C1 segment of cervical spinal cord (tissue), 14 donors: ENCODE data around the gene BEND7.
"Not testable (repeated sequence)": the region's sequence is repeated elsewhere in the genome, so short reads cannot be mapped to it uniquely, and the experiment has no call there.

ENCODE experiments used
- DNase-seq, 14 donors: peaks; one replicate each; lab custom pipeline; 2025; lab: John Stamatoyannopoulos, UW

Gene BEND7

DNA sequence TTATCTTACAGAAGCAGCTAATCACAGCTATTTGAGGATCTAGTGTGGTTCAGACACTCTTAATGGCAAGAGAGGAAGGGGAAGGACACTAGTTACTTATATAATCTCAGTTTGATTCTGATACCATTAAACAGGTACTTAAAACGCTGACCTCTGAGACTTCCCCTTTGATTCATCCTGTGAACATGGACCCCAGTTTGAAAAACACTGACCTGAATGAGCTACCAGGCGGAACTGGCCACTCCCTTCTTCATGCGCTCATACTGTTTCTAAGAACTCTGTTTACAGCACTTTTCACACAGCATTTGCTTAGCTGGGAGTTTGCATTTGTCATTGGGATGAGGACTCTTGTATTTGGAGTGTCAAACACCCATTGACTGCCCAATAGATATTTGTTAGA is 45.7 kb downstream of the BEND7 start:
- DNase-seq: no peak

DNA sequence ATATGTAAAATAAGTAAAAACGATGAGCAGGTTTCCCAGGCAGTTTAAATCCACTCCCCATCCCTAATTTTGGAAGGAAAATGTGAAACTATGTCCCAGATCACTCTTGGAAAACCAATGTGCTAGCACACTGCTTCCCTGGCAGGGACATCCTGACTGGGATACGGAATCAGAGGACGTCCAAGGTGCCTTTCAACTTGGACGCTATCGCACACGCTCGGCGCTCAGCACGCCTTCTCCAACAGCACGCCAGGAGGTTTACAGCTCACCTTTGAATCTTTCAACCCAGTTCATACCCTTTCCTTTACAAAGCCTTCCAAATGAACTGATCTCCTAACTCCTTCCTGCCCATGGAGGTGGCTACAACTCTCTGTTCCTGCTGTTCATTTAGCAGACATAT is 47.1 kb downstream of the BEND7 start:
- DNase-seq: no peak

DNA sequence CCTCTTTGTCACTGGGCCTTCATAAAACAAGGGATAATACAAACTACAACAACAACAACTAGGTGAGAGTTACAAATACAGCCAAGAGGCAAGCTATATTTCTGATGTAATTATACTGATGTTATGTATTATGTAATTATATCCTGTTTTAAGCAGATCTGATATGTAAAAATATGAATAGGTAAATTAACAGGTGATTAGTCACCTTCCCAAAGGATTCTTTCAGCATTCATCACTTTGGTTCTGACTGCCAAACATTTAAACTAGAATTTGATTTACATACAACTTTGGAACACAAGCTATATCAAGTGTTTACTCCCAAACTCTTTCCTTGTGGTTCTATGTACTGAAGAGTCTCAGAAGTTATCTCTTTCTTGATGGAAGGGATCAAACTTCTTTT is 53.7 kb downstream of the BEND7 start:
- DNase-seq: no peak

DNA sequence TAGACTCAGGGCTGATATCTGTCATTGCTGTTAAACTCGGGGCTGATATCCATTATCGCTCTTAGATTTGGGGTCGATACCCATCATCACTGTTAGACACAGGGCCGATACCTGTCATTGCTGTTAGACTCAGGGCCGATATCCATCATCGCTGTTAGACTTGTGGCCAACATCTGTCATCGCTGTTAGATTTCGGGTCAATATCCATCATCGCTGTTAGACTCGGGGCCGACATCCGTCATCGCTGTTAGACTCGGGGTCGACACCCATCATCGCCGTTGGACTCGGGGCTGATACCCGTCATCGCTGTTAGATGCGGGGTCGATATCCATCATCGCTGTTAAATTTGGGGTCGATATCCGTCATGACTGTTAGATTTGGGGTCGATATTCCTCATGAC is 54.8 kb downstream of the BEND7 start:
- no peak for DNase-seq

DNA sequence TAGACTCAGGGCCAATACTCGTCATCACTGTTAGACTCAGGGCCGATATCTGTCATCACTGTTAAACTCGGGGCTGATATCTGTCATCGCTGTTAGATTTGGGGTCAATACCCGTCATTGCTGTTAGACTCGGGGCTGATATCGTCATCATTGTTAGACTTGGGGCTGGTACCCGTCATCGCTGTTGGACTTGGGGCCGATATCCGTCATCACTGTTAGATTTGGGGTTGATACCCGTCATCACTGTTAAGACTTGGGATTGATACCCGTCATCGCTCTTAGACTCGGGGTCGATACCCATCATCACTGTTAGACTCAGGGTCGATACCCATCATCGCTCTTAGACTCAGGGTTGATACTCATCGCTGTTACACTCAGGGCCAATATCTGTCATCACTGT is 56.5 kb downstream of the BEND7 start:
- DNase-seq: no peak

DNA sequence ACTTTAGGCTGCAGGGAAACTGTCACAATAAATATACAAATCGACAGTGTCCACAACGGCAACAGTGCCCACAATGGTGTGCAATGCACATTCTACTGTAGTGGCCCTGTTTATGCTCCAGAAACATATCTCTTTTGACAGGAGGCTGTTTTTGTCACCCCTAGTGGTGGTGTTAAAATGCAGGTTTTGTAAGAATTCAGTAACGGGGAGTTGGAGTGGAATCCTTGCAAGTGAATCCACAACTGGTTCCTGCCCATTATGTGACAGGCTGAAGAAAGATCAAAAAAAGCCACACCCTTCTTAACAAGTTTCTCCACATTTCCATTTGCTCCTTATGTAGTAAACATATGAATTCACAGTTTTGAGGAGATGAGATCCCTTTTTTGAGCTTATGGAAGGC is 58.5 kb downstream of the BEND7 start:
- no peak for DNase-seq

DNA sequence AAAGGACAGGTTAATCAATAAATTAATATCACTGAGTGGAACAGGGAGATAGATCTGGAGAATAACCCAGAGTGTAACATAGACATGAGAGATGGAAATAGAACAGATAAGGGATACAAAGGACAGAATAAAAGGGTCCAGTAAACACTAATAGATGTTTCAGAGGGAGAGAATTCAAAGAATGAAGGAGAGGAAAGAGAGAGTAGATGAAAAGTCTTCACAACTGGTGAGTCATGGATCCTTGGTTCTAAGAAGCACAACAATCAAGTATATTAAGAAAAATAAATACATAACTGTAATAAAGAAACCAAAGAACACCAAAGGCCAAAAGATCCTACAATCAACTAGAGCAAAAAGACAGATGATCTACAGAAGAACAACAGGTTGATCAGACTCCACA is 66.3 kb downstream of the BEND7 start:
- DNase-seq: no peak

DNA sequence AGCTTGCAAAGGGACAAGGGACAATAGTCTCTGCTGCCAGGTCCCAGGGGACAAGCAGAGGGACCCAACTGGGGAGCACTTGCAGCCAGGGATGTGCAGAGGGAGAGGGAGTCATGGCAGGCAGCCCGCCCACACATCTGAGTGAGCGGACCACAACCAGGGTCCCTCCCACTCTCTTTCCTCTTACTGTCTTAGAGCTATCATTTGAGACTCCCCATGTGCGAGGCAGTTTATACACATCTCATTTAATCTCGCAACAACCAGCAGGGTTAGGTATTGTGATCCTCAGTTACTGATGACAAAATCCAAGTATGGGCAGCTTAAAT is 70.2 kb downstream of the BEND7 start:
- no peak for DNase-seq

DNA sequence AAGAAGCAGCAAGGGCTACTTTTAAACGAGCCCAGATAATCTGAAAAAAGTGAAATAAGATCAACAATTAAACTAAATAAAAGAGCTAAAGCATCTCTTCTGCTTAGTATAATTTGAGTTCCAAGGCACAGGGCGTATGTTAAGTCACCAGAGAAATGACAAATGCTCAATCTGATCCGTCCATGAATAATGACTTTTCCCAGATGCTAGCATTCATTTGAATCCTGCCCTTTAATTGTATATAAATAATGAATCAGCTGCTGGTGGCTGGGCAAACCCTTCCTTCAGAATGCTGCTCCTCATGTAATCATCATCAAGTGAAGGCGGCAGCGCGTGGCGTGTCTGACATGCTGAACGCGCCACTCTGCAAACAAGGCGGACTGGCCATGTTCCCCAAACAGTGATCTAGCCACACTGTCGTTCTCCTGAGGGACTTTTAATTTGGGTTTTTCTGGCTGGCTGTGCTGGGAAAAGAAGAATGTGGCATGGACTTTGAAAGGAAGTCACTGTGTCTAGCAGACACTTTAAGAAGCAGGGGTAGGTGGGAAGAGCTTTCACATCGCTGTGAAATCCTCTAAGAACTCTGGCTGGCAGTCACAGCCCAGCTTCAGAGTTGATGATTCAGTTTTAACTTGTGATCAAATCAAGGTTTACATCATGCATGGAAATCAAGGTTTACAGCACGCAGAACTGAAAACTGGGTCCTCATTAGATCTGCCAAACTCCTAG is 70.7 kb downstream of the BEND7 start:
- no peak for DNase-seq

DNA sequence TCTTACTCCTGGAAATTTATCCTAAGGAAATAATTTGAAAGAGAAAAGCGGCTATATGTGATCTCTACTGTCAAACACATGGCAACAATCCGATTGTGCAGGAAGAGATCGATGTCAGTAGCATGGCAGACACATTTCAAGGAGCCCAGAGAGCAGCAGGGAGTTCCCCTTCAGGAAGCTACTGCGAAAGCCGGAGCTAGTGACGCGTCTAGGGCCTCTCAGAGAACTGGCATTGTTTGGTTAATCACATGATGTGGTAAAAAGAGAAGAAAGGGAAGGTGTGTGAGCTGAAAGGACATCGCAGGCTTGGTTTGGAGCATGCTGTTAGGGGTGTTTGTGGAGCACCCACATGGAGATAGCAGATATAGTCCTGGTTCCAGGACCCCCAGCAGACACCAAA is 74.9 kb downstream of the BEND7 start:
- no peak for DNase-seq

DNA sequence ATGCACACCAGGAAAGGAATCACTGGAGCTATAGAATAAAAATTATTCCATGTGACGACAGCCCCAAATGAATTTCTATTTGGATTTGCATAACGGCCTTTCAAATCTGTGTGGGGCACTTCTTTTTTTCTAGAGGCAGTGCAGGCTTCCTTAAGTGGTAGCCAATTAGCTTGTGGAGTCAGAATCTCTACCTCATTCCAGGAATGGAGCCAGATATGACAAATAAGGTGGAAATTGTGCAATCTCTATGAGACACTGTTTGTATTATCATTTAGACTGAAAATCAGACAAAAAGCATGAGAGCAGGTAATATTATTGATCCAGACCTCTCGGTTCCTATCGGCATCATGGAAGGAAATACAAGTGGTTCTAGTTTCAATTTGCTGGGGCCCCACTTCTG is 78.7 kb downstream of the BEND7 start:
- DNase-seq: no peak

DNA sequence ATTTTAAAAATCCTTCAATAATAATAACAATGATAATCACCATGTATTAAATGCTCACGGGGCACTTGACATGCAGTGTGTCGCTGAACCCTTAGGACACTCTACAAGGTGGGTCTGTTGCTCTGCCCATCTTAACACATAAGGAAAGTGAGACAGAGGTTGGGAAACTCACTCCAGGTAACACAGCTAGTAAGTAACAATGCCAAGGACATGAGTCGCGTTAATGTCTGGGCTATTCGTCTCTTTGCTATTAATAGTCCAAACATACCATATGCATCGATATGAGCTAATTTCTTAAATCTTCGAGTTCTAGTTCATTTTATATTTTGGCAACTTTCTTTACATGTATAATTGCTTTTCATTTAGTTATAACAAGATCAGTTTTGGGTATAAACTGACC is 79.5 kb downstream of the BEND7 start:
- no peak for DNase-seq

DNA sequence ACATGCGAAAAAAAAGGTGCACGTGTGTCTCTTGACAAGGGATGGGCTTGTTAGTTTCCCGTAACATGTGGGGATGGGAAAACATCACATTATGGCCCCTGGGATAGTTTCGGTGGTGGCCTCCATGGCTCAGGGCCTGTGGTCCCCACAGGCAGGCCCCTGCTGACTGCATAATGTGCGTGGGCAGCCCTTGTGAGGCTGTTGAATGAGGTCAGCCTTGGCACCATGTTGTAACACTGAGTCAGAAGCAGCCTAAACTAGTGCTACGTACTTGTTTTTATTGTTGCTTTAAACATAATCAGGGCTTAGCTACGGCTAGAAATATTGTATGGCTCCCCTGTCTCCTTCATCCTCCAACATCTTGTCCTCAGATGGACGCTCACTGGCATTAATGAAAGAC is 80.6 kb downstream of the BEND7 start:
- no peak for DNase-seq

DNA sequence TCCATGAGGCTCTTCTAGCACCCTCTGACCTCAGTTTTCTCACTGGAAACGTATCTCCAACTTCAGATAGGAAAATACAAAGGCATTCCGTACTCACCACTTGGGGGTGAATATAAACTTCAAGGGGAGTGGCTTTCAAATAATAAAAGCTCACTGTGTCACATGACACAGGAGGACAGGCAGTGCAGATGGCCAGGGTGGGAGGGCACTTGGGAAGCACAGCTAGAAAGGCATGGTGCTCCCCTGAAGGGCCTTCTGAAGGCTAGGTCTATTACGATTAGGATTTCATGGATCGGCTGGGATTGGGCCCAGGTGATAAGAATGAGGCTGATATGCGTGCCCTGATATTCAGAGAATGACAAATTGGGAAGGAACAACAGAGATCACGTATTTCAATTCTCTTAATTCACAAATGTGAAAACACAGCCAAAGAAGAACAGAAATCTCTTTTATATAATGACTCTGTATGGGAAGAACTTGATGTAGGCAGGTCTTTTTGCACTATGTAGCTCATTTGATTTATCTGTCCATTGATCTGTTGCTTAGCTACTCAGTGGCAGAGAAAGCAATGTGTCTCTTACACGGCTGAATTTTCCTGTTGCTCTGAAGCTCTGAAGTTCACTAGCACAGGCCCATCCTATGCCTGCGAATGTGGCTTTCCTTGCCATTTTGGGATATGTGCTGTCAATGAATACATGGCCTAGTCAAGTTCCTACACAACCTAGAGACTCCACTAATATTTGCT is 83.0 kb downstream of the BEND7 start:
- no peak for DNase-seq

DNA sequence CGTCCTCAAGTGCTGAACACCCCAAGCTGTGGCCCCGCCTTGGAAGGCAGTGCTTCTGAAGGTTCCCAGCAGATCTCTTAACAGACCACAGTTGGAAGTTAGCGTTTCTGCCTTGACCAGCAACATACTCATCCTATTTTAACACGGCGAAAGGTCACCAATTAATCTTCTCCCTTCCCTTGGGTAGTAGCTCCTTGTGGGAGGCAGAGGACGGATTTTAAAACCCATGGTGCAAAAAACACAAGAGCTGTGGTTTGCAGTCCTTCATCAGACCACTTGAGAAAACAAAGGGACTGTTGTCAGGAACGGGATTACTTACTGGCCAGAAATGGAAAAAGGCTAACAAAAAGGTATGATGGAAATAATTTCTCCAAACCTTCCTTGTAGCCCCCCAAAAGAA is 87.3 kb downstream of the BEND7 start:
- no peak for DNase-seq

DNA sequence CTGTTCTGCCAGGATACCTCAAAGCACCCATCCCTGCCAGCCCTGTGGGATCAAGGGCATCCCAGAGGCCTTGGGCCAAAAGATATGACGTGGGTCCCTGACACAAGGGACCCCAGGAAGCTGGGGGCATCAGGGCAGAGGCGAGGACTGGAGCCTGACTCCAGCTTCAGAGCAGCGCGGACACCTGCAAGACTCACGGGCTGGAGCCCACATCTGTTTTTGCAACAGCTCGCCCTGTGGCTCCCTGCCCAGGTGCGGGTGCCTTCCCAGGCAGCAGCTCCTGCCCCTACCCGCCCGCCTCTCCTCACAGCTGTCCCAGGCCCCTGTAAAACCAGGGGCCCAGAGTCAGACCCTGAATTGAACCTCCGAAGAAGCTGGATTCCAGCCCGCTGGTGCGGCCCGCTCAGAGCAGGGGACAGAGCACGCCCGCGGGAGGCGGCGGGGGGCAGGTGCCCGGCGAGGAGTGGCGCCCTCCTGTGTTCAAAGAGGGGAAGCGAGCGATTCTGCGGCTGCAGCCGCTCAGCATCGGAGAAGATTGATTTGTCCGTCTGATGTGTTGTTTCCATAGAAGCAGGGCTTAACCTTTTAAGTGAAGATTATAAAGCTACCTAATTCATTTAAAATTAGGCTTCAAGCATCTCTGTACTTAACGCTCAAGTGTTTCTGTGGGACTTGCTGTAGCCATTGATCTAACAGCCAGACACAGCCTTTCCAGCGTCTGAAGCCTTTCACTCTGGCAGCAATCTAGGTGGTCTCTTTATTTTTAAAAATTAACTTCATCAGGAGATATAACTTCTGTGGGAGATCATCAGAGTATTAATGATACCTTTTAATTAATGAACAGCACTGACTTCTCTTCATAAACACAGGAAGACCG is 88.4 kb downstream of the BEND7 start:
- peak in 9 of 14 donors; percentile 3 to 25 (median 20) for DNase-seq

DNA sequence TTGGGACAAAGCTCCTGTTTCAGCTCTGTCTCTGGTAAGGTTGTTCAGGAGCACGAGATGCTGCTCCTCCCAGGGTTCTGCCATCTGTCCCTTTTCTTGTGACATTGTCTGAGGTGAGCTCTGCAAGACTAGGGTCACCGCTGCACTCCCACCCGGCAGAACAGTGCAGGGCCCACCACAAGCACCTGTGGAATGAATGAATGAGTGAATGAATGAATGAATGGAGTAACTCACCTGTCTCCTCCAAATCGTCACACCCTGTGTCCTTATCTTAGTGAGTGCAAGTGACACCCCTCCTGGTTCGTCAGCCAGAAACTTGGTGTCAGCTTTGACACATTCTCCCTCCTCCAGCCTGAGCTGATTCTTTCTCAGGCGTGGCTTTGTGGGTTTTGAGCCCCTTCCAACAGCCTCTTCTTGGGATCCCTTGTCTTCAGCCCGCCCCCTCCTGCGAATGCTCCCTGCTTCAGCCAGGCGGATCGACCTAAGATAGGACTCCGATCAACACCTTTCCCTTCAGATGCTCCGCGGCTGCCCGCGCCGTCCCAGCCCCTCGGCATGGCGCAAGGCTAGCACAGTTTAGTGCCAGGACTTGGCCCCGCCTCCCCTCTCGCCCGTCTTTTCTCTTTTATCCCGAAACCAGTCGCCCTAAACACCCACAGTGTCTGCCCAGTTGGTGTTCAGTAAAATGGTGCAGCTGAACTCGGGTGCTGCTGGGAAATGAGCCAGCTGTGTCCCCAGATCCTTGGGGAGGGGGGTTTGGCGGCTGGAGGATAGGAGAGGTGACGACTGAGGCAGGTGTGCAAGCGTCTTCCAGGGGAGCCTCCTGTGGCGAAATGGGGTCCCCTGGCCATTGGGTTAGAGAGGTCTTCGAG is 89.3 kb downstream of the BEND7 start:
- no peak for DNase-seq

DNA sequence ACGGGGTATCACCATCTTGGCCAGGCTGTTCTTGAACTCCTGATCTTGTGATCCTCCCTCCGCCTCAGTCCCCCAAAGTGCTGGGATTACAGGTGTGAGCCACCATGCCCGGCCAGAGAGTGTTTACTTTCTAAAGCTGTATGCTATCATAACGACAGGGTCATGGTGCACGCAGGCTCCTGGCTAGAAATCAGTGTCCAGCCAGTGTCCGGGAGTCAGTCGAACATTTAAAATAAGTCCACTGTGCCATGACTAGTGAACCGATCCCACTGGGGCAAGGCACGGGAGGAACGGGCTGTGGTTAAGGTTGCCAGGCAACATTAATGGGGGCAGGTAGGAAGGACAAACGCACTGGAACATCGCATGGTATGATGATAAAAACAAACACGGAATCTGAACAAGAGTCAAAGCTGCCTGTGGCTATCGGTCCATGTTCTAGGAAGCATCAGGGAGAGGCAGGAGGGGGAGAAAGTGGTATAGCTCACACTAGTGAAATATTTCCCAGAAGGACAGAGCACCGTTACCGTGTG is 91.7 kb downstream of the BEND7 start:
- no peak for DNase-seq

DNA sequence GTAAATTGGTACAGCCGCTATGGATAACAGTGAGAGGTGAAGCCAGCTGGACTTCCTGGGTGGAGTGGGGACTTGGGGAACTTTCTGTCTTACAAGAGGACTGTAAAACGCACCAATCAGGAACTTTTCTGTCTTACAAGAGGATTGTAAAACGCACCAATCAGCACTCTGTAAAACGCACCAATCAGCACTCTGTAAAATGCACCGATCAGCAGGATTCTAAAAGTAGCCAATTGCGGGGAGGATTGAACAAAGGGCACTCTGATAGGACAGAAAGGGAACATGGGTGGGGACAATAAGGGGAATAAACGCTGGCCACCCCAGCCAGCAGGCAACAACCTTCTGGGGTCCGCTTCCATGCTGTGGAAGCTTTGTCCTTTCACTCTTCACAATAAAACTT is 100.9 kb downstream of the BEND7 start:
- DNase-seq: not testable (repeated sequence)

DNA sequence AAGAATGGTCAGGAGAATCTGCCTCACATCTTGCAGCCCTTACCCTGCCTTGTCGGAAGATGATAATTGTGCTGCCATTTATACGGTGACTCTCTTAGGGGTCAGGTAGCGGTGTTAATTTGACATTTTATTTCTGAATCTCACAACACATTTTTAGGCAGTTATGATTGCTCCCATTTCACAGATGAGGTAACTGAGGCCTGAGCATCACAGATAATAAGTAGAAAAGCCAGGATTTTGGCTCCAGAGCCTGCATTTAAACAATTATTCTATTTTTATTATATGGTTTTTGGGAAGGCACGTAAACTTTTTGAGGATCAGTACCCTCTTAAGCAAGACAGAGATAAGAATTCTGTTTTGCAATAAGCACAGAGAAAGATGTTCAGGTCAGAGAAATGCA is 103.4 kb downstream of the BEND7 start:
- DNase-seq: no peak

DNA sequence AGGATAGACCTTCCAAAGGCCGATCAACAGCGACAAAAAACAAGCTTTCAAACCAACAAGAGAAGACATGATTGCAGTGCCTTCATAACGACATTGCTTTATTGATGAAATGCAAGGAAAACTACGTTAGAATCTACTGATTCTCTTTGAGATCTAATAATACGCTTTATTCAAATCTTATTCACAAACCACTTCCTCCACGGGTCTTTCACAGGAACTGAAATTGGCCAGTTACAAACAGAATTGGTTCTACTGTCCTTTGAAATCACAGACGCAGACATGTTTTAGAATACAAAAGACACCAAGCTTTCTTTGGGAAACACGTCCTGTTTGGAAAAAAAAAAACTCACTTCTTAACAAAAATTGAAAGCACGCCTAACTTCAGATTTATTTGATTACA is 106.0 kb downstream of the BEND7 start:
- DNase-seq: no peak
